ENCODE results near the gene ZNF512. TPM values are rescaled to one million over a fixed set of nuclear protein-coding genes. Genes with fewer than 3 reads are reported as not detected.

The ZNF512 gene
- total RNA-seq, 1 experiment from 2014 or later, result 34.2 TPM

GRCh38 chr2:27596627-27597026 is 13.8 kb downstream of the ZNF512 start (continued):
- TF ChIP-seq AFF4 (CRISPR knock-in tag; IDR thresholded peaks at IDR 0.05; ENCODE audit: borderline replicate concordance) (no peak), ATF6 (CRISPR knock-in tag; IDR thresholded peaks at IDR 0.05) (no peak), KAT7 (CRISPR knock-in tag; IDR thresholded peaks at IDR 0.05; ENCODE audit: borderline replicate concordance) (no peak), FOXP1 (CRISPR knock-in tag; IDR thresholded peaks at IDR 0.05; ENCODE audit: borderline replicate concordance) (no peak), AR (CRISPR knock-in tag; IDR thresholded peaks at IDR 0.05) (no peak), ELF4 (CRISPR knock-in tag; IDR thresholded peaks at IDR 0.05; ENCODE audit: low read depth) (no peak), RORB (CRISPR knock-in tag; IDR thresholded peaks at IDR 0.05) (no peak), ZNF138 (CRISPR knock-in tag; conservative IDR thresholded peaks at IDR 0.05) (no peak), ZSCAN18 (CRISPR knock-in tag; IDR thresholded peaks at IDR 0.05) (no peak), TEAD1 (CRISPR knock-in tag; IDR thresholded peaks at IDR 0.05) (no peak)

- H3K4me1 Mint-ChIP-seq, result no peaks in the 10 kb centered on the region
- H3K36me3 Mint-ChIP-seq, result peaks cover 43% of the 10 kb centered on the region
- TF ChIP-seq ESRRA (CRISPR knock-in tag; IDR thresholded peaks at IDR 0.05; ENCODE audit: borderline replicate concordance) (no peak), ZNF532 (CRISPR knock-in tag; IDR thresholded peaks at IDR 0.05; ENCODE audit: borderline replicate concordance) (no peak), GRHL2 (CRISPR knock-in tag; IDR thresholded peaks at IDR 0.05; ENCODE audit: insufficient replicate concordance, severe bottlenecking) (no peak), E2F4 (CRISPR knock-in tag; IDR thresholded peaks at IDR 0.05; ENCODE audit: borderline replicate concordance, low read depth) (no peak), ATF2 (CRISPR knock-in tag; IDR thresholded peaks at IDR 0.05; ENCODE audit: borderline replicate concordance, low read depth) (no peak)
- DNase-seq (ENCODE audit: low spot score) (no peak), ATAC-seq (no peak)
- POLR2A ChIA-PET, result no interaction called here
- H3K4me3 Mint-ChIP-seq, result no peak overlapping the region
- H3K27me3 Mint-ChIP-seq (ENCODE audit: low read depth), result no peaks in the 10 kb centered on the region
- H3K9me3 Mint-ChIP-seq, result no peaks in the 10 kb centered on the region
- CTCF ChIA-PET, result no interaction called here
- H3K27ac Mint-ChIP-seq, result no peak overlapping the region
These were observed 23.8 kb downstream of the ZNF512 start for GRCh38 chr2:27606611-27607010.

Measured in WTC11 (cell line).